Frontal cortex (tissue), 4 donors: Measurements from ENCODE around the gene ELK1. TPM values are rescaled to one million over a fixed set of nuclear protein-coding genes. Genes with fewer than 3 reads are reported as not detected.
"Not testable (repeated sequence)": the region's sequence is repeated elsewhere in the genome, so short reads cannot be mapped to it uniquely, and the experiment has no call there.

Experiments
- DNase-seq, 2 donors: peaks; one replicate each; pipeline ENCODE4 v3.0.0; 2012; ENCODE audit warnings: low spot score in 2 of 2
- FAIRE-seq: peaks from 2 replicates; lab custom pipeline; 2012; peaks lifted over from hg19 to GRCh38; lab: Jason Lieb, UNC
- total RNA-seq: library from RNA; depleted of rRNA; stranded (reverse); fragments of >200 nt; gene quantifications from one replicate; pipeline ENCODE4 v1.2.3, GENCODE V29; 2014
- donor health status: control.
- donor health status: control.
- donor health status: control.

ELK1 gene
- total RNA-seq, result 17.5 TPM

DNA sequence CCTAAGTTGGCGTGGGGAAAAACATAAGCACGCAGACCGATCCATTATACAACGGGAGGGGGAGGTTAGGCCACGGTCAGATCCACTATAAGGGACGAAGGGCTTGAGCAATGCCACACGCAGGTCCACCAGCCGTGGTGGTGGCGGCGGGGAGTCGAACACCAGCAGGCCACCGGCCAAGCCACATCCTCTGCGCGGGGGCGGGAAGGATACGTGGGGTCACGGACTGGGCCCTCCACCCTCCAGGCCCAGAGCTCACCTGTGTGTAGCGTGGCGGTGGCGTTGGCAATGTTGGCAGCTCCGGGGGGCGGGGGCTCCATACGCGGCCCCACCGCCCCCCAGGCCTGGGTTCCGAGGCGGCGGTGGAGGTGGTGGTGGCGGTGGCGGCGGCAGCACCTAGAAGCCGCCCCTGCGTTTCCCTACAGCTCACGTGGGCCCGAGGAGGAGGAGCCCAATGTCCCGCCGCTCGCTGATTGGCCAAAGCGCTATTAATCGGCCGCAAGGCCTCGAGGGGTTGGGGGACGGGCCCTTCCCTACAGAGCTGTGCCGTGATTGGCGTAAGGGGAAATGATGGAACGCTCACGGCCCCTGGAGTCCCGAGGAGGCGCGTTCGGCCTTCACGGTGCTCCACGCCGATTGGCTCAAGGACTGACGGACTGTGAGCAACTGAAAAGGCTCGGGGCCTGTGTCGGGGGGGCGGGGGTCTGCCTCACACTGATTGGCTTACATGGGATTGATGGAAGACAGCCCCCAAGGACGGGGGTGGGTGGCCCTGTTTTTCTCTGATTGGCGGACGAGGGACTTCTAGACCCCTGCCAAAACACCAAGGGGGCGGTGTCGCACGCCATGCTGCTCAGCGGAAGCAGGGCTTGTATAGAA lies at the start of gene ELK1:
Gene ELK1, minus strand, starts transcription at position 400 of the 879 bp plus-strand sequence. CDS start 9,122 bp downstream, outside the sequence.
- FAIRE-seq, result peak; percentile 24
- DNase-seq, result peak; percentile 85 to 86

DNA sequence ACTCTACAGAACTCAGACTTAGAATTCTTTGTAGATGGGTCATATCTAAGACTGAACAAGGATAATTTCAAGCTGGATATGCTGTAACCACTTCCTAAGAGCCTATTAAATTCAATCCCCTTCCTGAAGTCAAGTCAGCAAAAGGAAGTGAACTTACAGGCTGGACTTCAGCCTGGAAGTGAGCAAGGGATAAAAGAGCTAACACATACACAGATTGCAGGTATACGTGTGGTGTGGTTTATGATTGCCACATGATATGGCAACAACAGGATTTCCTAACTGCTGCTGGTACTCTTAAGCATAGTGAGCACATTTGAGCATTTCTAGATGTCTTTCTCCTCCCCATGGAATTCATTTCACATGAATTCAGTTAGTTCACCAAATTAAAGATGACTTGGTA lies 46.8 kb upstream of the ELK1 start:
- DNase-seq (no peak), FAIRE-seq (no peak)

DNA sequence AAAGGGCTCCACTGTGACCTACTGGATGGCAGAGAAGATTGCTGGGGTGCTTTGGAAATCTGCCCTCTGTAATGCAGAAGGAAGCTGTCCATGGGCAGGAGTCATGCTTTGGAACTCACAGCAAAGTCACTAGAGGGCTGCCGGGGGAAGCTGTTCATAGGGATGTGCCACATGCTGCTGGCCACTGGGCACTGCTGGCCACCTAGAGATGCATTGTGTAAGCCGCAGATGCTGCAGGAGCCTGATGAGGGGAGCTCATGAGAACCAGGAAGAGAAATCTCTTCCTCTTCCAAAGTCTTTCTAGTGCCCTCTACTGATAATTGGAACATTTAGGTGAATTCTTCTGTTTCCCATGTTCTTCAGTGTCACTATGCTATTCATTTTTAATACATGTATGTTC lies 39.8 kb upstream of the ELK1 start:
- no peak for FAIRE-seq
- no peak for DNase-seq

DNA sequence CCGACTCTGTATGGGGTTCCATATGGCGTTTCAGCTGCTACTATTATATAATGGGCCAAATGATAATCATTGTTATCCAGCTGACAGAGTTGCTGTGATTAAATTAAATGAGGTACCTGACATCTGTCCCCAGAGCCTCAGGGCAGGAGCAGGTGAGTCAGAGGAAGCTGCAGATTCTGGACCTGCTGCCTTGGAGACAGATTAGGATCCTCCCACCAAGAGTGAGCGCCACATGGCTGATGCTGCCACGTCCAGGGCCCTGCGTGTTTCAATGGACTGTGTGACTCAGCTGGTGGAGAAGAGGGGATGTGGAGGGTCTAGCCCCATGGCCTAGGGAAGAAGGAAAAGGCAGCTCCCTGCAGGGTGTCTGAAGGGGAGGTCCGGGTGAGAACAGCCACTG lies 36.9 kb upstream of the ELK1 start:
- FAIRE-seq (no peak), DNase-seq (no peak)

GRCh38 chrX:47683829-47684205 lies 33.5 kb upstream of the ELK1 start:
- FAIRE-seq, result no peak
- no peak for DNase-seq

DNA sequence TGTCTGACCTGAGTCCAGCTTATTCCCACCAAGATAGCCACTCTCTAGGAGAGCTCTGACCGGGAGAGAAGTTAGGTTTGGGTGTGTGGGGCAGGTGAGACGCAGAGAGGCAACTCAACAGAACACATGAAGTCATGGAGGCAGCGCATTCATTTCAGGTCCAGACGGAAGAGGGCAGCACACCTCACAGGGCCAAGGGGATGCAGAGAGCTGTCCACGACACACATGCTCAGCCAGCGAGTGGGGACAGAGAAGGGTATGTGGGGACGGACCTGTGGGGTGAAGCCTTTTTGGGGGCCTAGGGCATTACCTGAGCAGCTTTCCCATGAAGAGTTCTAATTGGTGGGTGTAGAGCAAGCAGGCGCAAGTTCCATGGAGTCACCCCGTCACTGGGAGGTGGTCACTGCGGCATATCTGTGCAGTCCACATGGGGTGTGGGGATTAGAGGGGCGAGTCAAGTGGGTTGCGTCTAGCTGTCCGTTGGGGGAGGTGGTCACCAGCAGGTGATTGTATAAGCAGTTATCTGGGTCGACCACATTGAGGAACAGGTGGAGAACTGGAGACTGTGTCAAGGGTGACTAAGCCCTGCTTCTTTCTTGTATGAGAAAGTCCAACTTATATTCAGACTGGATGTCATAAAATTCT lies 32.9 kb upstream of the ELK1 start:
- FAIRE-seq (no peak), DNase-seq (no peak)

DNA sequence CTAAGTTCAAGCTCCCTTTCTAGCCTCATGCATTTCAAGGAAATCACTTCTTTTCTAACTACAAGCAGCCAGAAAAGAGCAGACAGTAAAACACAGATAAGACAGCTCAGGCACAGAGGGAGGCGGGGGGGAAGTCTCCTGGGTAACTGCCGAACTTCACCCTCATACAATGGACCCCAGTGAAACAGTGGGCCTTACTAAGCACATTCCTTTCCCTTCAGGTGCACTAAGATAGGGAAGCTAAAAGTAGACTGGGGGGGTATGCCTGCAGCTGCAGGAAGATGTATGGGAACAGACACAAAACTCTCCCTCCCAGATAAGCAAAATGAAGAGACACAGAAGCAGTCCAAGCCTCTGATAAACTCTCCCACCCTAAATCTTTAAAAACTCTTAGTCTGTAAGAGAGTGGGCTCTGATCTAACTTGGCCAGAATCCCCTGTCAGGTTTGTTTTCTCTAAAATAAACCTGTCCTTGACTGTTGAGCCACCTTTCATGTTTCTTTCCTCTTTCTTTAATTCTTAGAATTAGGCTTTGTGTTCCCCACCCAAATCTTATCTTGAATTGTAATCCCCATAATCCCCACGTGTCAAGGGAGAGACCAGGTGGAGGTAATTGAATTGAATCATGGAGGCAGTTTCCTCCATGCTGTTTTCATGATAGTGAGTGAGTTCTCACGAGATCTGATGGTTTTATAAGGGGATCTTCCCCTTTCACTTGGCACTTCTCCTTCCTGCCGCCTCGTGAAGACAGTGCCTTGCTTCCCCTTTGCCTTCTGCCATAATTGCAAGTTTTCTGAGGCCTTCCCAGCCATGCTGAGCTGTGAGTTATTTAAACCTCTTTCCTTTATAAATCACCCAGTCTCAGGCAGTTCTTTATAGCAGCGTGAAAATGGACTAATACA lies 25.8 kb upstream of the ELK1 start:
- FAIRE-seq, DNase-seq: not testable (repeated sequence)

DNA sequence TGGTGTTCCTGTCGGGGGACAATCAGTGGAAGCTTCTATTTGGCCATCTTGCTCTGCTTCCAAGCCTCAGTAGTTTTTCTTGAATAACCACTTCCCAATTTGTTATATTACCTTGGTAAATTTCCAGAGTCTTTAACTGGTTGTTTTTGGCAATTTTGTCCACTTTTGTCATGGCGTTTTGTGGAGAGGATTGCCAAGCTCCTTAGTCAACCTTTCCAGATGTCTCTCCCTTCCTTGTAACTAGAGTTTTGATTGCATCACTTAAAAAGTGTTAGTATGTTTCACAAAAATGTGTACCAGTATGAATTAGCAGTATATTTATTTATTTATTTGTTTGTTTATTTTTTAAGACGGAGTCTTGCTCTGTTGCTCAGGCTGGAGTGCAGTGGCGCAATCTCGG lies 24.4 kb upstream of the ELK1 start:
- DNase-seq (no peak), FAIRE-seq (no peak)

GRCh38 chrX:47665797-47666196 lies 15.4 kb upstream of the ELK1 start:
- FAIRE-seq, DNase-seq: not testable (repeated sequence)

GRCh38 chrX:47664737-47665136 lies 14.4 kb upstream of the ELK1 start:
- no peak for FAIRE-seq

GRCh38 chrX:47662144-47662657 lies 11.8 kb upstream of the ELK1 start:
- no peak for DNase-seq
- FAIRE-seq, result no peak

More at GRCh38 chrX:47664737-47665136, 14.4 kb upstream of the ELK1 start:
- no peak for DNase-seq

GRCh38 chrX:47661539-47661938 lies 11.2 kb upstream of the ELK1 start:
- DNase-seq (no peak), FAIRE-seq (no peak)

- no peak for DNase-seq
- no peak for FAIRE-seq
These were observed 9.0 kb upstream of the ELK1 start for GRCh38 chrX:47659421-47659726.

GRCh38 chrX:47658684-47659420 lies 8.5 kb upstream of the ELK1 start, which contains the start of gene UXT:
Gene UXT, minus strand, starts transcription at chrX:47659180. Its CDS starts 253 bp downstream, at chrX:47658927.
- DNase-seq (peak; percentile 55 to 72), FAIRE-seq (no peak)

DNA sequence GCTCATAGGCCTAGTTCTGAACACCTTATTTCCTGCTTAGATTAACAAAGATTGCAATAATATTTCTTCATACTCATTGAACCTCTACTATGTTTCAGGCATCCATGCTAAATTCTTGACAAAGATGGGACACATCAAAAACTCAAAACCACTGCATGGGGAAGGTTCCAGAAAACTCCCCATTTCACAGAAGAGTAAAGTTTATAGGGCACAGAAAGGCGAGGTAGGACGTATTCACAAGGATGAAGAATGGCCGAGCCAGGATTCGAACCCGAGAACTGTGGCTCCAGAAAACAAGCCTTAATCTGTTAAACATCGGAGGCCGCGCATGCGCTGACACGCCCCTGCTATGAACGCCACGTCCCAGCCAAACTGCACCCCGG lies 7.9 kb upstream of the ELK1 start:
- DNase-seq (no peak), FAIRE-seq (no peak)

- FAIRE-seq (no peak), DNase-seq (no peak)
These were observed 911 bp upstream of the ELK1 start for GRCh38 chrX:47651043-47651905.

- FAIRE-seq (no peak), DNase-seq (no peak)
These were observed 591 bp downstream of the ELK1 start for GRCh38 chrX:47649781-47650163.

DNA sequence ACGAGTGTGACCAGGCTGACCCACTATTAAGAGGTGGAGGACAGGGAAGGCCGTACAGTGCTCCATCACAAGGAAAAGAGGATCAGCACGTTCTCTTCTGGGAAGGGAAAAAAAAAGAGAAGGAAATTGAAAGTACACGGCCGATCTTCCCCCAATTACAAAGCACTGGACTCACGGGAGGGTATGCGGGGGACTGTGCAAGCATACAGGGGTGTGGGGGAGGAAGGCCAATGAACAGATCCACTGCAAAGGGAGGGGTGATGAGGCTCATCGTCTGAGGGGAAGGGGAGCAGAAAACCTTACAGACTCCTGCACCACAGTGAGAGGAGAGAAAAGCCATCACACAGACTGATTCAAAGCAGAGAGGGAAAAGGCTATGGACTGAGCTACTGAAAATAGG lies 1.1 kb downstream of the ELK1 start:
- DNase-seq (no peak), FAIRE-seq (no peak)

DNA sequence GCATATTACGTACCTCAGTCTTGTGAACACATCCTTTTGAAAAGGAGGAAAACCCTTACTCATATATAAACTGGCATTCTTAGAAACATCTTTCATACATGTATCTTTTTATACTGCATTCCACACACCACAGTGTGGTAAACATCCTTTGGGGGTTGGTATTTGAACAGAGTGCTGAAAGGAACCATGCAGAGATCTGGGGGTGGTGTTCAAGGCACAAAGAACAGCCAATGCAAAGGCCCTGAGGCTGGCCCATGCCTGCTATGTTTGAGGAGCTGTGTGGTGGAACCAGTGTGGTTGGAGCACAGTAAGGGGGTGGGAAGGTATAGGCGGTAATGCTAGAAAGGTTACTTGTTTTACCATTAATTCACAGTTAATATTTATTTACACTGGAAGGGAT lies 2.0 kb downstream of the ELK1 start:
- FAIRE-seq (no peak), DNase-seq (no peak)
